GM12878 (cell line): ENCODE data around the gene SLC3A2.

Source experiments
- CHD1 ChIP-seq: IDR thresholded peaks from 2 replicates; pipeline ENCODE4 v1.6.1; 2012; ENCODE audit warnings: low read depth, low read length, improper control_type of control experiment
- EZH2 ChIP-seq: IDR thresholded peaks from 2 replicates; pipeline ENCODE4 v1.6.1; 2012; ENCODE audit warnings: low read depth, mild to moderate bottlenecking, control low read depth, inconsistent platforms, low read length, borderline replicate concordance; ENCODE audit not compliant: control insufficient read depth
- NFXL1 ChIP-seq: fragments of 450-650 bp; IDR thresholded peaks from 2 replicates; pipeline ENCODE4 v1.6.1; 2017; ENCODE audit warnings: antibody characterized with exemption, mild to moderate bottlenecking, borderline replicate concordance
- NFYA ChIP-seq: IDR thresholded peaks from 2 replicates; pipeline ENCODE4 v1.6.1; 2011; ENCODE audit warnings: low read depth, mild to moderate bottlenecking, low read length, improper control_type of control experiment, borderline replicate concordance
- NR2F1 ChIP-seq: fragments of 450-650 bp; conservative IDR thresholded peaks from 2 replicates; pipeline ENCODE4 v1.6.1; 2017; ENCODE audit warnings: mild to moderate bottlenecking
- TF ChIP-seq, protein P1 (sequence below): fragments of 450-650 bp; IDR thresholded peaks from 2 replicates; pipeline ENCODE4 v1.6.1; 2017; ENCODE audit warnings: borderline replicate concordance
- TF ChIP-seq, protein P2 (sequence below), 3 experiments: IDR thresholded peaks in 2 of 3; conservative IDR thresholded peaks in 1 of 3; 2 replicates each; pipeline ENCODE4 v1.5.1; 2011; ENCODE audit warnings: low read depth in 3 of 3, low read length in 3 of 3, mild to moderate bottlenecking in 3 of 3, control low read depth in 2 of 3, moderate library complexity in 2 of 3, inconsistent platforms in 1 of 3, mixed read lengths in 1 of 3; ENCODE audit not compliant: control insufficient read depth in 2 of 3, insufficient read depth in 1 of 3; ENCODE audit errors: extremely low read depth in 1 of 3
- TF ChIP-seq, protein P3 (sequence below): fragments of 450-650 bp; IDR thresholded peaks from 2 replicates; pipeline ENCODE4 v1.6.1; 2017; ENCODE audit warnings: mild to moderate bottlenecking
- TF ChIP-seq, protein P4 (sequence below): IDR thresholded peaks from 2 replicates; pipeline ENCODE4 v1.6.1; 2012; ENCODE audit warnings: low read depth, low read length, improper control_type of control experiment

DNA sequence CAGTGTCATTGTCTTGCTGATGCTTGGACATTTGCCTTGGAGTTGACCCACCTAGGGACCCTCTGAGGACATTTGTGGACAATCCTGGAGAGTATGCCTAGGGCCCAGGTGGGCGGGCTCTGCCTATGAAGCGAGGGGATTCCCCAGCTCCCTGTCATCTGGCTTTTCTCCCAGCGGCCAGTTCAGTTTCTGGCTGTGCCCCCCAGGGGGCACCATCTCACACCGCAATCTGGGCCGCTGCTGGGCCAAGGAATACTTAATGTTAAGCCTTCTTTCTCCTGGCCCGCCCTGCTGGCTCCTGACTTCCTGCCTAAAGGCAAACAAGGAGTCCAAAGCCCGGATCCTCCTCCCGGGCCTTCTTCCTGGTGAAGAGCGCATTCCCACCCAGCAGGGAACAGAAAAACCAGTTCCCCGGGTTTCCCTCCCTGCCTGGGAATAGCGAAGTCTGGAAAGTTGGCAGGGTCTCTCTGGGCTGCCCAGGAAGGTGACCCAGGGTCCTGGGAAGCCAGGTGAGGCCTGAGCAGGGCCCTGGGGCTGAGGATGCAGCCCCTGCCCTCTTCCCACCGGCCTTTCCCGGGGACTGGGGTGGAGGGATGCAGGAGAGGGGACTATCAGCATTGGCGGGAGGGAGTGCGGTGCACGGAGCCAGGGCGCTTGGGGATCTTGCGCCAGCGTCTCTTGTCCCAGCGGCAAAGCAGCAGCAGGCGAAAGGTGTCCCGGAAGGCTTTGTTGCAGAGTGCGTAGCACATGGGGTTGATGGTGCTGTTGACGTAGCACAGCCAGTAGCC lies 28.6 kb downstream of the SLC3A2 start:
- no peak for TF ChIP-seq NFYA
- TF ChIP-seq, protein P1, sequence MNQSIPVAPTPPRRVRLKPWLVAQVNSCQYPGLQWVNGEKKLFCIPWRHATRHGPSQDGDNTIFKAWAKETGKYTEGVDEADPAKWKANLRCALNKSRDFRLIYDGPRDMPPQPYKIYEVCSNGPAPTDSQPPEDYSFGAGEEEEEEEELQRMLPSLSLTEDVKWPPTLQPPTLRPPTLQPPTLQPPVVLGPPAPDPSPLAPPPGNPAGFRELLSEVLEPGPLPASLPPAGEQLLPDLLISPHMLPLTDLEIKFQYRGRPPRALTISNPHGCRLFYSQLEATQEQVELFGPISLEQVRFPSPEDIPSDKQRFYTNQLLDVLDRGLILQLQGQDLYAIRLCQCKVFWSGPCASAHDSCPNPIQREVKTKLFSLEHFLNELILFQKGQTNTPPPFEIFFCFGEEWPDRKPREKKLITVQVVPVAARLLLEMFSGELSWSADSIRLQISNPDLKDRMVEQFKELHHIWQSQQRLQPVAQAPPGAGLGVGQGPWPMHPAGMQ: no peak
- no peak for TF ChIP-seq NR2F1
- TF ChIP-seq, protein P2, sequence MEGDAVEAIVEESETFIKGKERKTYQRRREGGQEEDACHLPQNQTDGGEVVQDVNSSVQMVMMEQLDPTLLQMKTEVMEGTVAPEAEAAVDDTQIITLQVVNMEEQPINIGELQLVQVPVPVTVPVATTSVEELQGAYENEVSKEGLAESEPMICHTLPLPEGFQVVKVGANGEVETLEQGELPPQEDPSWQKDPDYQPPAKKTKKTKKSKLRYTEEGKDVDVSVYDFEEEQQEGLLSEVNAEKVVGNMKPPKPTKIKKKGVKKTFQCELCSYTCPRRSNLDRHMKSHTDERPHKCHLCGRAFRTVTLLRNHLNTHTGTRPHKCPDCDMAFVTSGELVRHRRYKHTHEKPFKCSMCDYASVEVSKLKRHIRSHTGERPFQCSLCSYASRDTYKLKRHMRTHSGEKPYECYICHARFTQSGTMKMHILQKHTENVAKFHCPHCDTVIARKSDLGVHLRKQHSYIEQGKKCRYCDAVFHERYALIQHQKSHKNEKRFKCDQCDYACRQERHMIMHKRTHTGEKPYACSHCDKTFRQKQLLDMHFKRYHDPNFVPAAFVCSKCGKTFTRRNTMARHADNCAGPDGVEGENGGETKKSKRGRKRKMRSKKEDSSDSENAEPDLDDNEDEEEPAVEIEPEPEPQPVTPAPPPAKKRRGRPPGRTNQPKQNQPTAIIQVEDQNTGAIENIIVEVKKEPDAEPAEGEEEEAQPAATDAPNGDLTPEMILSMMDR (IDR thresholded peaks at IDR 0.05 in 2 of 3, conservative IDR thresholded peaks at IDR 0.05 in 1 of 3; ENCODE audit: control insufficient read depth in 2 of 3, extremely low read depth in 1 of 3, insufficient read depth in 1 of 3, low read depth in 3 of 3, low read length in 3 of 3): peak; percentile 28 to 46 (median 39); a peak in 5 of 6 replicates
- no peak for TF ChIP-seq EZH2
- no peak for TF ChIP-seq CHD1
- TF ChIP-seq, protein P3, sequence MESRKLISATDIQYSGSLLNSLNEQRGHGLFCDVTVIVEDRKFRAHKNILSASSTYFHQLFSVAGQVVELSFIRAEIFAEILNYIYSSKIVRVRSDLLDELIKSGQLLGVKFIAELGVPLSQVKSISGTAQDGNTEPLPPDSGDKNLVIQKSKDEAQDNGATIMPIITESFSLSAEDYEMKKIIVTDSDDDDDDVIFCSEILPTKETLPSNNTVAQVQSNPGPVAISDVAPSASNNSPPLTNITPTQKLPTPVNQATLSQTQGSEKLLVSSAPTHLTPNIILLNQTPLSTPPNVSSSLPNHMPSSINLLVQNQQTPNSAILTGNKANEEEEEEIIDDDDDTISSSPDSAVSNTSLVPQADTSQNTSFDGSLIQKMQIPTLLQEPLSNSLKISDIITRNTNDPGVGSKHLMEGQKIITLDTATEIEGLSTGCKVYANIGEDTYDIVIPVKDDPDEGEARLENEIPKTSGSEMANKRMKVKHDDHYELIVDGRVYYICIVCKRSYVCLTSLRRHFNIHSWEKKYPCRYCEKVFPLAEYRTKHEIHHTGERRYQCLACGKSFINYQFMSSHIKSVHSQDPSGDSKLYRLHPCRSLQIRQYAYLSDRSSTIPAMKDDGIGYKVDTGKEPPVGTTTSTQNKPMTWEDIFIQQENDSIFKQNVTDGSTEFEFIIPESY: no peak
- TF ChIP-seq, protein P4, sequence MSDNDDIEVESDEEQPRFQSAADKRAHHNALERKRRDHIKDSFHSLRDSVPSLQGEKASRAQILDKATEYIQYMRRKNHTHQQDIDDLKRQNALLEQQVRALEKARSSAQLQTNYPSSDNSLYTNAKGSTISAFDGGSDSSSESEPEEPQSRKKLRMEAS: no peak
- no peak for TF ChIP-seq NFXL1
